ENCODE measurements around the gene JAZF1. TPM values are rescaled to one million over a fixed set of nuclear protein-coding genes. Genes with fewer than 3 reads are reported as not detected.

Gene JAZF1
- total and polyA plus RNA-seq, 10 of the 15 experiments (the other 5 are each of a cell fraction or from before 2014, with no cell fraction given) = 0.04 to 0.82 (median 0.15) TPM; not detected in 3

- no peak overlapping the region for H2AFZ ChIP-seq (ENCODE audit: control insufficient read depth, low read depth, low read length)
- POLR2A ChIA-PET = interaction anchor here (0.7 kb wide), 1 partner anchor 454 kb away, joined by 3 read pairs; no protein-coding TSS in a partner anchor
- CTCF ChIA-PET = interaction anchor here (1.6 kb wide), 1 partner anchor 28 kb away, joined by 4 read pairs; no protein-coding TSS in a partner anchor
- H4K20me1 ChIP-seq (ENCODE audit: control insufficient read depth, insufficient read depth) = no peaks in the 10 kb centered on the region
- TF ChIP-seq ELK1 (IDR thresholded peaks at IDR 0.05; ENCODE audit: low read depth, low read length) (no peak), NFIC (IDR thresholded peaks at IDR 0.05; ENCODE audit: low read depth, low read length) (no peak), SP1 (IDR thresholded peaks at IDR 0.05; ENCODE audit: low read depth, low read length) (no peak), BCL3 (IDR thresholded peaks at IDR 0.05; ENCODE audit: borderline replicate concordance, insufficient read depth, low read depth, low read length, poor library complexity, severe bottlenecking) (no peak), NFYB (IDR thresholded peaks at IDR 0.05; ENCODE audit: insufficient read depth, low read depth, low read length) (no peak), TCF7 (IDR thresholded peaks at IDR 0.05; ENCODE audit: borderline replicate concordance) (no peak), TARDBP (IDR thresholded peaks at IDR 0.05; ENCODE audit: borderline replicate concordance) (no peak), SUPT20H (IDR thresholded peaks at IDR 0.05; ENCODE audit: borderline replicate concordance, control insufficient read depth, low read depth, low read length) (no peak), CHD2 (IDR thresholded peaks at IDR 0.05; ENCODE audit: borderline replicate concordance, low read depth, low read length) (no peak), DPF2 (IDR thresholded peaks at IDR 0.05) (no peak), CBFB (IDR thresholded peaks at IDR 0.05; ENCODE audit: low read depth) (no peak), BRCA1 (IDR thresholded peaks at IDR 0.05; ENCODE audit: low read depth, low read length) (no peak), CHD1 (IDR thresholded peaks at IDR 0.05; ENCODE audit: low read depth, low read length) (no peak), ZBTB40 (IDR thresholded peaks at IDR 0.05; ENCODE audit: borderline replicate concordance) (no peak)
- TF ChIP-seq, protein P1, sequence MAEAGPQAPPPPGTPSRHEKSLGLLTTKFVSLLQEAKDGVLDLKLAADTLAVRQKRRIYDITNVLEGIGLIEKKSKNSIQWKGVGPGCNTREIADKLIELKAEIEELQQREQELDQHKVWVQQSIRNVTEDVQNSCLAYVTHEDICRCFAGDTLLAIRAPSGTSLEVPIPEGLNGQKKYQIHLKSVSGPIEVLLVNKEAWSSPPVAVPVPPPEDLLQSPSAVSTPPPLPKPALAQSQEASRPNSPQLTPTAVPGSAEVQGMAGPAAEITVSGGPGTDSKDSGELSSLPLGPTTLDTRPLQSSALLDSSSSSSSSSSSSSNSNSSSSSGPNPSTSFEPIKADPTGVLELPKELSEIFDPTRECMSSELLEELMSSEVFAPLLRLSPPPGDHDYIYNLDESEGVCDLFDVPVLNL (IDR thresholded peaks at IDR 0.05; ENCODE audit: low read depth, low read length) = no peak
- 42% methylated on average over 5 of the region's 5 CpGs for WGBS (ENCODE audit: insufficient coverage, insufficient replicate concordance, low lambda C conversion rate, missing lambda C conversion rate)
- H3K79me2 ChIP-seq (ENCODE audit: control insufficient read depth, insufficient read depth, low read length) = no peaks in the 10 kb centered on the region
- no peak overlapping the region for H3K4me2 ChIP-seq (ENCODE audit: control insufficient read depth, insufficient read depth)
- no peaks in the 10 kb centered on the region for H3K9me3 ChIP-seq (replicated peaks; ENCODE audit: control insufficient read depth, insufficient read depth, low read length)
- no peak overlapping the region for H3K27ac ChIP-seq (ENCODE audit: control insufficient read depth, insufficient read depth)
- FAIRE-seq (no peak), ATAC-seq (no peak), DNase-seq (ENCODE audit: low read depth, low spot score) (no peak)
- BruUV-seq (replicated peaks) = no TSS peak
- no peaks in the 10 kb centered on the region; a peak in 2 of 4 replicates for H3K27me3 ChIP-seq (replicated peaks in 1 of 2; ENCODE audit: control insufficient read depth in 2 of 2, insufficient read depth in 2 of 2, low read length in 1 of 2)
- SMC1A ChIA-PET (ENCODE audit: uncharacterized antibody, unreplicated experiment) = interaction anchor here (1.2 kb wide), 1 partner anchor 36 kb away, joined by 3 read pairs; no protein-coding TSS in a partner anchor
- RAD21 ChIA-PET (ENCODE audit: unreplicated experiment) = no interaction called here
- intact Hi-C loops (cut with micrococcal nuclease; ENCODE audit: unreplicated experiment) (no loop called here), in situ Hi-C loops (cut with MboI) (no loop called here)
- H3K4me1 ChIP-seq (ENCODE audit: control insufficient read depth, insufficient read depth, low read length) = no peaks in the 10 kb centered on the region
- H3K9ac ChIP-seq (ENCODE audit: control insufficient read depth, insufficient read depth, low read length) = no peak overlapping the region
- no peaks in the 10 kb centered on the region for H3K36me3 ChIP-seq (ENCODE audit: control insufficient read depth in 2 of 2, insufficient read depth in 2 of 2, low read length in 1 of 2)
- no peak overlapping the region for H3K4me3 ChIP-seq
Observed at GRCh38 chr7:28168393-28169158, 12.0 kb downstream of the JAZF1 start.
